Measurements from ENCODE around the gene CKS2. TPM values are rescaled to one million over a fixed set of nuclear protein-coding genes. Genes with fewer than 3 reads are reported as not detected.
"Not testable (repeated sequence)": the region's sequence is repeated elsewhere in the genome, so short reads cannot be mapped to it uniquely, and the experiment has no call there.

Gene CKS2
- total RNA-seq, 1 donor from 2014 or later: 23.7 TPM

DNA sequence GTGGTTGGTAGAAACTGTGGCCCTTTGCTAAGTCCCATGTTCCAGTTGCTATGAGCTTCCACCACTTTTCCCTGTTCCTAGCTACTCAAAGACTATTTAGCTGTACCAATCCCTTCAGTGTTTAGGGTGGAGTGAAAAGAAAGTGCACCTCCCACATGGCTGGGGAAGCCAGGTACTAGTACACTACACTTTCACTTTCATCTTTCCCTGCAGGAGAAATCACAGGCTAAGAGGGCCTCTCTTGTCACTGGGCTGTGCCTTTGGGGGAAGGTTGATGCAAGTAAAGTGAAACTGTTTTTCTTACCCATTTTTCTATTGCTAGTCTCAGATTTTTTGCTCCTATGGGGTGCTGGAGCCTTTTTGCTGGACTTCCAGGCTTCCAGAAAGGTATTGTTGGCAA is 33.5 kb upstream of the CKS2 start:
- TF ChIP-seq, protein P1, sequence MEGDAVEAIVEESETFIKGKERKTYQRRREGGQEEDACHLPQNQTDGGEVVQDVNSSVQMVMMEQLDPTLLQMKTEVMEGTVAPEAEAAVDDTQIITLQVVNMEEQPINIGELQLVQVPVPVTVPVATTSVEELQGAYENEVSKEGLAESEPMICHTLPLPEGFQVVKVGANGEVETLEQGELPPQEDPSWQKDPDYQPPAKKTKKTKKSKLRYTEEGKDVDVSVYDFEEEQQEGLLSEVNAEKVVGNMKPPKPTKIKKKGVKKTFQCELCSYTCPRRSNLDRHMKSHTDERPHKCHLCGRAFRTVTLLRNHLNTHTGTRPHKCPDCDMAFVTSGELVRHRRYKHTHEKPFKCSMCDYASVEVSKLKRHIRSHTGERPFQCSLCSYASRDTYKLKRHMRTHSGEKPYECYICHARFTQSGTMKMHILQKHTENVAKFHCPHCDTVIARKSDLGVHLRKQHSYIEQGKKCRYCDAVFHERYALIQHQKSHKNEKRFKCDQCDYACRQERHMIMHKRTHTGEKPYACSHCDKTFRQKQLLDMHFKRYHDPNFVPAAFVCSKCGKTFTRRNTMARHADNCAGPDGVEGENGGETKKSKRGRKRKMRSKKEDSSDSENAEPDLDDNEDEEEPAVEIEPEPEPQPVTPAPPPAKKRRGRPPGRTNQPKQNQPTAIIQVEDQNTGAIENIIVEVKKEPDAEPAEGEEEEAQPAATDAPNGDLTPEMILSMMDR (IDR thresholded peaks at IDR 0.05): no peak
- Mint-ChIP-seq H3K27me3 (ENCODE audit: unreplicated experiment) (no peaks in the 10 kb centered on the region), H3K9me3 (ENCODE audit: unreplicated experiment) (peaks cover 19% of the 10 kb centered on the region), H3K27ac (ENCODE audit: unreplicated experiment) (no peak overlapping the region), H3K4me1 (ENCODE audit: unreplicated experiment) (no peaks in the 10 kb centered on the region), H3K4me3 (ENCODE audit: unreplicated experiment) (no peak overlapping the region), H3K36me3 (ENCODE audit: unreplicated experiment) (peaks cover 2% of the 10 kb centered on the region)
- no peak for DNase-seq (ENCODE audit: extremely low spot score, unreplicated experiment)

DNA sequence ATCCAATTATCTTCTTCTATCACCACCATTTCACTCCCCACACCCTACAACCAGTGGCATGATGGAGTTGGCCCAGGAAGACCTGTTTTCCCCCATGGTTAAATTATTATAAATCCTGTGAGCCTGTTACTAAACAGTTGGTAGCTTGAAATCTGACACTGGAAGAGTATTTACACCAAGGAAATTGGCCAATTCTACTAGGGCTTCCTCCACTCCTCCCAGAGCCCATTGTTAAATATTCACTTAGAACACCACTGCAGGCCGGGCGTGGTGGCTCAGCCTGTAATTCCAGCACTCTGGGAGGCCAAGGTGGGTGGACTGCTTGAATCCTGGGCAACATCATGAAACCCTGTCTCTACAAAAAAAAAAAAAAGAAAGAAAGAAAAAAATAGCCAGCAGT is 32.4 kb upstream of the CKS2 start:
- H3K4me1 Mint-ChIP-seq (ENCODE audit: unreplicated experiment): no peaks in the 10 kb centered on the region
- peaks cover 2% of the 10 kb centered on the region for H3K36me3 Mint-ChIP-seq (ENCODE audit: unreplicated experiment)
- DNase-seq (ENCODE audit: extremely low spot score, unreplicated experiment): no peak
- no peaks in the 10 kb centered on the region for H3K27me3 Mint-ChIP-seq (ENCODE audit: unreplicated experiment)
- H3K27ac Mint-ChIP-seq (ENCODE audit: unreplicated experiment): no peak overlapping the region
- H3K4me3 Mint-ChIP-seq (ENCODE audit: unreplicated experiment): no peak overlapping the region
- TF ChIP-seq, protein P1 (IDR thresholded peaks at IDR 0.05): no peak
- peaks cover 10% of the 10 kb centered on the region for H3K9me3 Mint-ChIP-seq (ENCODE audit: unreplicated experiment)

DNA sequence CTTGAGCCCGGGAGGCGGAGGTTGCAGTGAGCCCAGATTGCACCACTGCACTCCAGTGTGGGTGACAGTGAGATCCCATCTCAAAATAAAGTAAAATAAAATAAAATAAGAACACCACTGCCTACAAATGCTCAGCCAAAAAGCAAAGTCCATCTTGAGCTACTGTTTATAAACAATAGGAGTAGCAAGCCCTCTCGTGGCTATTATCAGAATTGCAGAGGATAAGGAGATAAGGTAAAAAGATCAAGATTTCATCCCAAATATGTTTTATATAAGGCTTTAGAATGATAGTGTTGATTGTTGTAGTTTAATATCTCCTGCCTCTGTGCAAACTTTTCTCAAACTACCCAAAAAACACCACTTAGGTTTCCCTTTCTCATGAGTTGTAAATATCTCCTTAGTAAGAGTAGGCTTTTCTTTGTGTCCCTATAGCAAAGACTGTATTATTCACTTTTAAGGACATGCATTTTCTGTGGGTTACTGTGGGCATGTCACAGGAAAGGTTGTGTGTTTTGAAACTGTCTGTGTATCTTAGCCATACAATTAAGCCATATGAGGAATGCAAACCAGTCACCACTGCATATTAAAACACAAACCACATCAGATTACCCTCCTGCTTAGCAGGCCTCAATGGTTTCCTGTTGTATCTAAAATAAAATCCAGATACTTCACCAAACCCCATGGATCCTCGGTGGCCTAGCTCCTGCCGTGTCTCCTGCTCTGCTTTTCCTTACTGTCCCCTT is 31.8 kb upstream of the CKS2 start:
- Mint-ChIP-seq H3K9me3 (ENCODE audit: unreplicated experiment) (peaks cover 4% of the 10 kb centered on the region), H3K4me1 (ENCODE audit: unreplicated experiment) (no peaks in the 10 kb centered on the region), H3K27me3 (ENCODE audit: unreplicated experiment) (no peaks in the 10 kb centered on the region), H3K27ac (ENCODE audit: unreplicated experiment) (no peak overlapping the region), H3K36me3 (ENCODE audit: unreplicated experiment) (no peaks in the 10 kb centered on the region), H3K4me3 (ENCODE audit: unreplicated experiment) (no peak overlapping the region)
- DNase-seq (ENCODE audit: extremely low spot score, unreplicated experiment): no peak
- TF ChIP-seq, protein P1 (IDR thresholded peaks at IDR 0.05): peak; percentile 65

DNA sequence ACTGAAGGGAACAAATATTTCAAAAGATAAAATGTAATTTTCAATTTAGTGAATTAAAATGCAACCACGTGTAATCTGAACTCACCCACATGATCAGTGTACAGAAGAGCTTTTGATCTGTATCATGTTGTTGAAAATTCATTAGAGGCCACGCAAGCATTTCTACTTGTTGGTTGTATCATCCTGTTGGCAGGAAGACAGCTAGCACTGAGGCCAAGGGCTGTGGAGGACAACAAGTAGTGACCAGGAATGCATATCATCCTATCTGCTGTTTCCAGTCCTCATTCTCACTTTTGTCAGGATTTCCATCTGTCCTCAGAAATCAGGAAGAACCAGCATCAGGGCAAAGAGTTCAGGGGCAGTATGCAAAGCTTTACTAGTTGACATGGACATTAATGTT is 29.9 kb upstream of the CKS2 start:
- DNase-seq (ENCODE audit: extremely low spot score, unreplicated experiment): no peak
- TF ChIP-seq, protein P1 (IDR thresholded peaks at IDR 0.05): no peak
- H3K9me3 Mint-ChIP-seq (ENCODE audit: unreplicated experiment): no peaks in the 10 kb centered on the region
- H3K36me3 Mint-ChIP-seq (ENCODE audit: unreplicated experiment): no peaks in the 10 kb centered on the region
- no peaks in the 10 kb centered on the region for H3K4me1 Mint-ChIP-seq (ENCODE audit: unreplicated experiment)
- no peak overlapping the region for H3K4me3 Mint-ChIP-seq (ENCODE audit: unreplicated experiment)
- no peak overlapping the region for H3K27ac Mint-ChIP-seq (ENCODE audit: unreplicated experiment)
- H3K27me3 Mint-ChIP-seq (ENCODE audit: unreplicated experiment): no peaks in the 10 kb centered on the region

DNA sequence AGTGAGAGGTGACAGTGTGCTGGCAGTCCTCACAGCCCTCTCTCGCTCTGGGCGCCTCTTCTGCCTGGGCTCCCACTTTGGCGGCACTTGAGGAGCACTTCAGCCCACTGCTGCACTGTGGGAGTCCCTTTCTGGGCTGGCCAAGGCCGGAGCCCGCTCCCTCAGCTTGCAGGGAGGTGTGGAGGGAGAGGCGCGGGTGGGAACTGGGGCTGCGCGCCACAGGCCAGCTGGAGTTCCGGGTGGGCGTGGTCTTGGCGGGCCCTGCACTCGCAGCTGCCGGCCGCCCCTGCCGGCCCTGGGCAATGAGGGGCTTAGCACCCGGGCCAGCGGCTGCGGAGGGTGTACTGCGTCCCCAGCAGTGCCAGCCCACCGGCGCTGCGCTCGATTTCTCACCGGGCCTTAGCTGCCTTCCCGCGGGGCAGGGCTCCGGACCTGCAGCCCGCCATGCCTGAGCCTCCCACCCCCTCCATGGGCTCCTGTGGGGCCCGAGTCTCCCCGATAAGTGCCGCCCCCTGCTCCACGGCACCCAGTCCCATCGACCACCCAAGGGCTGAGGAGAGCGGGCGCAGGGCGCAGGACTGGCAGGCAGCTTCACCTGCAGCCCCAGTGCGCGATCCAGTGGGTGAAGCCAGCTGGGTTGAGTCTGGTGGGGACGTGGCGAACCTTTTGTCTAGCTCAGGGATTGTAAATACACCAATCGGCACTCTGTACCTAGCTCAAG is 28.6 kb upstream of the CKS2 start:
- not testable (repeated sequence) for DNase-seq (ENCODE audit: extremely low spot score, unreplicated experiment); H3K4me3 Mint-ChIP-seq (ENCODE audit: unreplicated experiment); H3K27ac Mint-ChIP-seq (ENCODE audit: unreplicated experiment); H3K9me3 Mint-ChIP-seq (ENCODE audit: unreplicated experiment); H3K27me3 Mint-ChIP-seq (ENCODE audit: unreplicated experiment); H3K4me1 Mint-ChIP-seq (ENCODE audit: unreplicated experiment); H3K36me3 Mint-ChIP-seq (ENCODE audit: unreplicated experiment)
